Osteoblast (primary cell): Measurements from ENCODE around the gene SLC30A4. TPM values are rescaled to one million over a fixed set of nuclear protein-coding genes. Genes with fewer than 3 reads are reported as not detected.

Experiments used
- DNase-seq: peaks from one replicate; pipeline ENCODE4 v3.0.0; 2011; ENCODE audit warnings: low spot score, mixed read lengths; ENCODE audit not compliant: insufficient read length; ENCODE audit errors: missing footprints
- H2AFZ ChIP-seq: 2 replicates; pipeline ENCODE4 v1.6.0; 2011; ENCODE audit warnings: mild to moderate bottlenecking, low read length
- H3K27ac ChIP-seq: 2 replicates; pipeline ENCODE4 v1.5.1; 2011; ENCODE audit warnings: mild to moderate bottlenecking, low read depth, low read length, moderate library complexity
- H3K27me3 ChIP-seq: 2 replicates; pipeline ENCODE4 v1.6.0; 2012; ENCODE audit warnings: mild to moderate bottlenecking, control low read depth, inconsistent platforms, low read length, moderate library complexity; ENCODE audit not compliant: insufficient read depth
- H3K36me3 ChIP-seq: 2 replicates; pipeline ENCODE4 v1.5.1; 2011; ENCODE audit warnings: mild to moderate bottlenecking, low read length, control low read depth, moderate library complexity; ENCODE audit not compliant: insufficient read depth
- H3K4me1 ChIP-seq: 2 replicates; pipeline ENCODE4 v1.5.1; 2011; ENCODE audit warnings: mild to moderate bottlenecking, low read length, control low read depth, moderate library complexity; ENCODE audit not compliant: insufficient read depth
- H3K4me2 ChIP-seq: 2 replicates; pipeline ENCODE4 v1.6.0; 2011; ENCODE audit warnings: mild to moderate bottlenecking, low read length; ENCODE audit not compliant: insufficient read depth
- H3K4me3 ChIP-seq: fragments of 200-600 bp; sonication (generic); 3 replicates; pipeline ENCODE4 v1.5.1; 2012; ENCODE audit warnings: mild to moderate bottlenecking, low read length, inconsistent platforms; ENCODE audit not compliant: insufficient read depth
- H3K79me2 ChIP-seq: 2 replicates; pipeline ENCODE4 v1.6.0; 2012; ENCODE audit warnings: mild to moderate bottlenecking, low read length, control low read depth, inconsistent platforms; ENCODE audit not compliant: insufficient read depth
- H3K9me3 ChIP-seq: 2 replicates; pipeline ENCODE4 v1.5.1; 2011; ENCODE audit warnings: low read depth, low read length, control low read depth
- H4K20me1 ChIP-seq: 2 replicates; pipeline ENCODE4 v1.6.0; 2012; ENCODE audit warnings: mild to moderate bottlenecking, low read length, control low read depth; ENCODE audit not compliant: insufficient read depth
- total RNA-seq: library from RNA; depleted of rRNA; stranded (reverse); fragments of >200 nt; gene quantifications from 2 replicates; pipeline ENCODE4 v1.2.3, GENCODE V29; 2012
- TF ChIP-seq, protein P1 (sequence below): IDR thresholded peaks from 2 replicates; pipeline ENCODE4 v1.5.1; 2011; ENCODE audit warnings: mild to moderate bottlenecking, low read depth, low read length, moderate library complexity; ENCODE audit errors: extremely low read depth

The SLC30A4 gene
- total RNA-seq, 1 donor = 19.5 TPM

DNA sequence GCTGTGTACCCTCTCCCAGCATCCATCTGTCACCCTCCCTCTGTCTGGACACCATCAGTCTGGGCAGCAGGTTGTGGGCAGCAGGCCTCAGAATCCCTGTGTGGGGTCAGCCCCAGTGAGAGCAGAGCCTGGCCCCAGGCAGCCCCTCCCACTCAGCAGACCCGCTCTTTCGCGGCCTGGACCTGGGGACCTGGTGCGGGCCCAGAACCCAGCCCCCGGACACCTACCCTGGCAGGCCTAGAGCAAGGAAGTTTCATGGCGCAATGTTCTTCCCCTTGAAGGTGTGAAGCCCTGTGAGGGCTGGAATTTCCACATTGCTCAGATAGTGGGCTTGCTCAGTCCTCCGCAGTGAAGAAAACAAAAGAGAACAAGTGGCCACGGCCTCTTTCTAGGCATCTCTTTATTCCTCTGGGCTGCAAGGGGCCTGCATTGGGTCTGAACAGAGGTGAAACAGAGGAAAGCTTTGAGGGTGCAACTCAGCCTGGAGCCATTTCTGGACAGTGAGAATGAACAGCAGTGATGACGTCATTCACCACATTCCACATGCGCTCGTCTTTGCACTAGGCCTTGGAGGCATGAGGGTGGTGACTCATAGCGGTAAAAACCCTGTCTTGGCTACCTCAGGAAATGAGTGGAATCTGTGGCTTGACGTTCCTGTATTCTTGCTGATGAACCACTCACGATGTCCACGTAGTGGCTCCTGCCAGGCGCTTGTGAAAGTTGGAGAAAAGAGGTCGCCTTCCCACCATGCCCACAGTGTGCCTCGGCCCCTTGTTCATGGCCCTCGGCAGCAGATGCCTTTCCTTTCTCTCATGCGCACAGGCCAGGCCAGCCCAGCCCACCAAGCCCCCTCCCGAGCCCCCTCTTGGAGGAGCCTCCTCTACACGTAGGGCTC is 66.1 kb downstream of the SLC30A4 start:
- Histone ChIP-seq H3K27ac (peak overlapping the region; percentile 87), H4K20me1 (no peaks in the 10 kb centered on the region), H3K4me1 (peaks cover 40% of the 10 kb centered on the region), H3K4me2 (peak overlapping the region; percentile 96), H3K79me2 (no peaks in the 10 kb centered on the region), H2AFZ (peak overlapping the region; percentile 58), H3K36me3 (no peaks in the 10 kb centered on the region), H3K4me3 (peak overlapping the region; percentile 25), H3K27me3 (no peaks in the 10 kb centered on the region), H3K9me3 (no peaks in the 10 kb centered on the region)
- DNase-seq = peak; percentile 97
- TF ChIP-seq, protein P1, sequence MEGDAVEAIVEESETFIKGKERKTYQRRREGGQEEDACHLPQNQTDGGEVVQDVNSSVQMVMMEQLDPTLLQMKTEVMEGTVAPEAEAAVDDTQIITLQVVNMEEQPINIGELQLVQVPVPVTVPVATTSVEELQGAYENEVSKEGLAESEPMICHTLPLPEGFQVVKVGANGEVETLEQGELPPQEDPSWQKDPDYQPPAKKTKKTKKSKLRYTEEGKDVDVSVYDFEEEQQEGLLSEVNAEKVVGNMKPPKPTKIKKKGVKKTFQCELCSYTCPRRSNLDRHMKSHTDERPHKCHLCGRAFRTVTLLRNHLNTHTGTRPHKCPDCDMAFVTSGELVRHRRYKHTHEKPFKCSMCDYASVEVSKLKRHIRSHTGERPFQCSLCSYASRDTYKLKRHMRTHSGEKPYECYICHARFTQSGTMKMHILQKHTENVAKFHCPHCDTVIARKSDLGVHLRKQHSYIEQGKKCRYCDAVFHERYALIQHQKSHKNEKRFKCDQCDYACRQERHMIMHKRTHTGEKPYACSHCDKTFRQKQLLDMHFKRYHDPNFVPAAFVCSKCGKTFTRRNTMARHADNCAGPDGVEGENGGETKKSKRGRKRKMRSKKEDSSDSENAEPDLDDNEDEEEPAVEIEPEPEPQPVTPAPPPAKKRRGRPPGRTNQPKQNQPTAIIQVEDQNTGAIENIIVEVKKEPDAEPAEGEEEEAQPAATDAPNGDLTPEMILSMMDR = no peak

DNA sequence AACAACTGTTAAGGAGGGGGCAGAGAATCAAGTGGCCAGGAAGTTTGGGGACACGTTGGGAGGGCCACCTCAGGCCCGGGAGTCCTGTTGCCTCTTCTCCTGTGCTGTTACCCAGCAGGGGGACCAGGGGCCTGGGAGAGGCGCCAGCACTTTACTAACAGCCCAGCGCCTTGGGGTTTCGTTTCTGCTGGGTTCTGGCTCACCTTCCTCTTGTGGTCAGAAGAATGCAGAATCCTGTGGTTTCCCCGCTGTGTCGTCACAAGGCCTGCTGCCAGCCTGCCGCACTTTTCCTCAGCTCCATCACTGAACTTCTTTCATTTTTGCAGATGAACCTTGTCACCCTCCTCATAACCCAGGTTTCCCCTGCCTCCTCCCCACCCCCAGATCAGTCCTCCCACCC is 67.7 kb downstream of the SLC30A4 start:
- Histone ChIP-seq H3K4me2 (peak overlapping the region; percentile 75), H3K4me3 (peak overlapping the region; percentile 49), H3K27ac (peak overlapping the region; percentile 74), H2AFZ (peak overlapping the region; percentile 46), H3K4me1 (peaks cover 40% of the 10 kb centered on the region), H3K79me2 (no peaks in the 10 kb centered on the region), H3K27me3 (no peaks in the 10 kb centered on the region), H4K20me1 (no peaks in the 10 kb centered on the region), H3K9me3 (no peaks in the 10 kb centered on the region), H3K36me3 (no peaks in the 10 kb centered on the region)
- TF ChIP-seq, protein P1 = no peak
- peak; percentile 97 for DNase-seq

DNA sequence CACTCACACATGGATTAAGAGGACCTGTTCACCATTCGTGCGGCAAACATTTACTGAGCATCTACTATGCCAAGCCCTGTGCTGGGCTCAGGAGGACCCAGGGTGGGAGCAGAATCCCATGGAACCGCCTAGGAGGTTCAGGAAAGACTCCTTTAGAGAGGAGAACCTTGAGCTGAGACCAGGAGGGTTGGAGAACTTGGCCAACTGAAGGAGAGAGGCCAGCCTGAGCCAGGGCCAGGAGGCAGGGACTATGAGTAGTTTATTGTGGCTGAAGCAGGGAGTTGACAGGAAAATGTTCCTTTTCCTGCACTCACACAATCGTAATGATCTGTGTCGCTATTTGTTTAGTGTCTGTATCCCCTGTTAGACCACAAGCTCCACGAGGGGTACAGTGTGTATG is 71.3 kb downstream of the SLC30A4 start:
- no peak for DNase-seq
- H3K79me2 ChIP-seq = no peaks in the 10 kb centered on the region
- H3K4me1 ChIP-seq = peaks cover 18% of the 10 kb centered on the region
- no peak overlapping the region for H2AFZ ChIP-seq
- H3K9me3 ChIP-seq = no peaks in the 10 kb centered on the region
- H3K36me3 ChIP-seq = no peaks in the 10 kb centered on the region
- TF ChIP-seq, protein P1 = no peak
- H4K20me1 ChIP-seq = no peaks in the 10 kb centered on the region
- no peak overlapping the region for H3K4me2 ChIP-seq
- no peak overlapping the region for H3K4me3 ChIP-seq
- no peak overlapping the region for H3K27ac ChIP-seq
- H3K27me3 ChIP-seq = no peaks in the 10 kb centered on the region
